Lower leg skin (tissue), 4 donors: ENCODE measurements around the gene SORCS2. TPM values are rescaled to one million over a fixed set of nuclear protein-coding genes. Genes with fewer than 3 reads are reported as not detected.

Experiments used
- DNase-seq, 2 donors: peaks; one replicate each; pipeline ENCODE4 v3.0.0-alpha.2; 2019; ENCODE audit warnings: low spot score in 2 of 2
- H3K4me3 ChIP-seq: fragments of 200-600 bp; sonication (generic); 2 replicates; pipeline ENCODE4 v1.5.1; 2017; ENCODE audit warnings: mild to moderate bottlenecking, low read depth; ENCODE audit not compliant: poor library complexity, severe bottlenecking
- CTCF ChIP-seq, 3 donors: fragments of 450-650 bp; IDR thresholded peaks; one replicate each; pipeline ENCODE4 v1.5.1; 2016; ENCODE audit warnings: antibody characterized with exemption in 3 of 3, mild to moderate bottlenecking in 3 of 3, moderate library complexity in 2 of 3
- POLR2A ChIP-seq, 2 donors: fragments of 450-650 bp; IDR thresholded peaks; one replicate each; pipeline ENCODE4 v1.6.1; 2016 to 2017; ENCODE audit warnings: antibody characterized with exemption in 2 of 2, mild to moderate bottlenecking in 1 of 2, moderate library complexity in 1 of 2
- WGBS, 2 donors: methylation state at CpG; one replicate each; pipeline ENCODE4 v1.1.5; 2018; 5-methylcytosine and 5-hydroxymethylcytosine counted together
- intact Hi-C: fragments of 100-400 bp; cut with DNase I; formaldehyde crosslinking; loops from one replicate; pipeline ENCODE4 v1.15.0; 2023; ENCODE audit warnings: low total_unique reads
- total RNA-seq, 4 donors: library from RNA; depleted of rRNA; stranded (reverse); fragments of >200 nt; gene quantifications; one replicate each; pipeline ENCODE4 v1.1.0, GENCODE V29; 2016

The SORCS2 gene
- total RNA-seq, 4 donors from 2014 or later: 1.1 to 6.4 (median 1.5) TPM

DNA sequence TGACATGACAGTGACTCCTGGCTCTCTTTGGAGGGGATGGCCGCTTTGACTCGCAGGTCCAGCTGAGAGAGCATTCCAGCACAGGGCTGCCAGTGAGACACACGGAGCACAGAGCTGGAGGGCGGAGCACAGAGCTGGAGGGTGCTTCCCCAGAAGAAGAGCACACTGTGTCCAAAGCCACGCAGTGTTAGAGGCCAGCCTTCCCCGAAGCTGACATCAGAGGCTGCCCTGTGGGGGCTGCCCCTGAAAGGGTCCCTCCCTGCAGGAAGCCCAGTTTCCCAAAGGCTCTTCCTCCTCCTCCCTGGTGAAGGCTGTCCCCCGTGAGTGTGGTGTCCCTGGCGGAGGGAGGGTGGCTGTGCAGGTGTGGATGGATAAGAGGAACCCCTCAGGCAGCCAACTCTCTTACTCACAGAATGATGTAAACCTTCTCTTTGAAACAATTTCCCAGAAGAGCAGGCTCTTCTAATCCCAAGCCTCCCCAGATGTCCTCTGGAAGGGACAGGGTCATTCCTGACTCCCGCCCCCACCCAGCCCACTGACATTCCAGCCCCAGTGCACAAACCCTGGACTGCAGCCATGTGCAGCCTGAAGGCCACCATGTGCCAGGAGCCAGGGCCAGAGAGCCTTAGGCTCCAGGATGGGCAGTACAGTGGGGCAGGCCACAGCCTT, 189.0 kb downstream of the SORCS2 start:
- peak in 1 of 2 donors; percentile 65 for DNase-seq
- intact Hi-C loops: no loop called here
- no peak overlapping the region for H3K4me3 ChIP-seq
- no peak for TF ChIP-seq CTCF (IDR thresholded peaks at IDR 0.05)
- TF ChIP-seq POLR2A (IDR thresholded peaks at IDR 0.05): no peak
- 46 to 54% methylated on average over 9 of the region's 9 CpGs for WGBS, 2 donors

DNA sequence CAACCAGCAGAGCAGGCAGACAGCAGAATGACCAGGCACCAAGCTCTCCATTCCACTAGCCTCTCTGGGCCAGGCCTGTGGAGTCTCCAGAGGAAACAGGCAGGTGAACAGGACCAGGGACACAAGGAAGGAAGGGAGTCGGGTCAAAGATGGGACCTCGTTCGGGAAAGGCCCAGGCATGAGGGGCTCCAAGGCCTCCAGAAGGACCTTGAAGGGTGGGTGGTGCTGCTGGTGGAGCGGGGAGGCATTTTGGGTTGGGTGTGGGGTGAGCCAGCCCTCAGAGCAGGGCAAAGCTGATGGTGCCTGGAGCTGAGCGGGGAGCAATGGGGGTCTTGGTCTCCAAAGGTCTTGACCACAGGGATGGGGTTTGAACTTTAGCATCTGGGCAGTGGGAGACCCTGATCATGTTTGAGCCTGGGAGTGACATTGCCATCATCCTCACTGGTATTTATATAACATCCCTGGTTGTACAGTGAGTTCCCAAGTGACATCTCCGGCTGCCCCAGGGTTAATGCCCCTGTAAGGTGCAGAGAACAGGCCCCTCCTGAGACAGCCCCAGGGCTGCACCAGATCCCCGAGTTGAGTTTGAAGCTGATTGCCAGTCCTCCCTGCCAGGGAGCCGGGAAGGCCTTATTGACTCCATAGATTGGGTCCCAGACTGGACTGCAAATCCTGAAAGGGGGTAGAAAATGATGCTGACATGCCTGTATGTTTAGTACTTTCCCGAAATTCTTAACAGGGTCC, 189.7 kb downstream of the SORCS2 start:
- no peak overlapping the region for H3K4me3 ChIP-seq
- peak in 1 of 2 donors; percentile 69 for DNase-seq
- TF ChIP-seq POLR2A (IDR thresholded peaks at IDR 0.05) (no peak), CTCF (IDR thresholded peaks at IDR 0.05) (no peak)
- WGBS, 2 donors: 84% methylated on average over 9 of the region's 9 CpGs
- intact Hi-C loops: no loop called here

DNA sequence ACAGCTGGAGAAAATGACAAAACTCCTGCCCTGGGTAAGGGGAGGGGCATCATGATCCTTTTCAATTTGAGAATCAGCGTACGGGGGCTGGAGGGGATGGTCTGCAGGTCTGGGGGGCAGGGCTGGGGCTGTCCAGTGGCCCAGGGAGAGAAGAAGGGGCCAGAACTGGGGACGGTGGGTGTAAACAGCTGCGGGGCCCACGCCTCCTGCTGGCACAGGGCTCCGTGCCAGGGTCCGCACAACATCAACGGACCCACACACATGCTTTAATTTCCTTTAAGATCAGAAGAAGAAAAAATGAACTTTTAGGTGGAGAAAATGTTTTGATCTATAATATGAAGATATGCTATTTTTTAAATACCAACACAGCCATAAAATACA, 190.3 kb downstream of the SORCS2 start:
- 58 to 63% methylated on average over 8 of the region's 8 CpGs for WGBS, 2 donors
- TF ChIP-seq CTCF (IDR thresholded peaks at IDR 0.05) (no peak), POLR2A (IDR thresholded peaks at IDR 0.05) (no peak)
- intact Hi-C loops: no loop called here
- no peak for DNase-seq
- no peak overlapping the region for H3K4me3 ChIP-seq

- no peak for TF ChIP-seq POLR2A (IDR thresholded peaks at IDR 0.05)
- no peak for DNase-seq
- 59 to 63% methylated on average over 8 of the region's 8 CpGs for WGBS, 2 donors
- intact Hi-C loops: no loop called here
- no peak overlapping the region for H3K4me3 ChIP-seq
These were observed 190.9 kb downstream of the SORCS2 start for GRCh38 chr4:7383266-7383665.

DNA sequence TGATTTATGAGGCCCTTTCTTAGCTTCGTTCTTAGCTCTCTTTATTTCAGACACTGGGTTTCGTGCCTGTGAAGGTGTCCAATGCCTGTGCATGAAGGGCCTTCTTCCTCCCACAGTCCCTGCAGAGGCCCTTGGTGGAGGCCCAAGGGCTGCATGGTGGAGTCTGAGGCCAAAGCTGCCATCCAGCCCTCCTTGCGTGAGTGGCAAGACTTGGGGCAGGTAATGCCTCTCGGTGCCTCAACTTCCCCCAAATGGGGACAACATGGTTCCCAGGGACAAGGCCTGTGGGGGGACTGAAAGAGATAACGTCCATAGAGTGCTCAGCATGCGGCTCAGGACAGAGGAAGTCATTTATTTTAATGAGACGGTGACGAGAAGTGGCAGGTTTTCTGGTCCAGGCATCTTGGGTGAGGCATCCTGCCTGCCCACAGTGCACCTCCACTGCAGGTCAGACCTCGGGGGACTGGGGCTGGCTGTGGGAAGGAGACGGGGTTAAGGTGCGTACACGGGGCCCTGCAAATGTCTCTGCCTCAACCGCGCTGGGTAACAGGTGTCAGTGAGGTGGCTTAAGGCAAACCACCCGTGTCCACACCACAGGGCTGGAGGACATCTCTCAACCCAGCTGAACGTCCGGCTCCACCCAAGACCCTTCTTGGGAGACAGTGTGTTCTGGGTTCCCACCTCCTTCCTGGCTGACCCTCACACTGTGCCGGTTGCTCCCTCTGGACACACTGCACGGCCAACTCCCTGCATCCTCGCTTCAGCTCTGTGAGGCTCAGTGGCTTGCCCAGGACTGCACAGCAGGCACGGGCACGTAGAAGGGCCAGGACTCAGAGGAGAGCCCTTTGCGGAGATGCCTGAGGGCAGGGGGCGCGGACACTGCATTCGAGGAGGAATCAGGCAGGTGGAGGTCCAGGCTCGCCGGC, 191.9 kb downstream of the SORCS2 start:
- peak in 1 of 2 donors; percentile 78 for DNase-seq
- intact Hi-C loops: no loop called here
- TF ChIP-seq POLR2A (IDR thresholded peaks at IDR 0.05) (no peak), CTCF (IDR thresholded peaks at IDR 0.05) (no peak)
- H3K4me3 ChIP-seq: no peak overlapping the region
- WGBS, 2 donors: 79 to 85% methylated on average over 28 of the region's 28 CpGs
